ENCODE data around the gene EMC10.

EMC10 gene

GRCh38 chr19:50459067-50459456 is 17.2 kb upstream of the EMC10 start:
- Histone ChIP-seq H3K27ac (replicated peaks) (no peak overlapping the region), H3K27me3 (ENCODE audit: insufficient read depth, poor library complexity, severe bottlenecking) (no peaks in the 10 kb centered on the region), H3K4me3 (replicated peaks; ENCODE audit: insufficient read depth, low read length) (no peak overlapping the region)
- no peak for DNase-seq (ENCODE audit: low read depth in 1 of 2, low spot score in 1 of 2)
- TF ChIP-seq CTCF (IDR thresholded peaks at IDR 0.05; ENCODE audit: insufficient read depth, low read length) (no peak), POLR2AphosphoS5 (IDR thresholded peaks at IDR 0.05; ENCODE audit: low read depth) (no peak), REST (IDR thresholded peaks at IDR 0.05; ENCODE audit: insufficient replicate concordance, low read depth) (no peak), SPI1 (IDR thresholded peaks at IDR 0.05; ENCODE audit: borderline replicate concordance, low read depth) (no peak), GABPA (IDR thresholded peaks at IDR 0.05; ENCODE audit: low read depth) (no peak)

- H3K27me3 ChIP-seq (ENCODE audit: insufficient read depth, poor library complexity, severe bottlenecking): no peaks in the 10 kb centered on the region
- H3K27ac ChIP-seq (replicated peaks): no peak overlapping the region
- no peak for TF ChIP-seq REST (IDR thresholded peaks at IDR 0.05; ENCODE audit: insufficient replicate concordance, low read depth)
- peak; percentile 19; the same call in 1 of the 2 replicates for TF ChIP-seq SPI1 (IDR thresholded peaks at IDR 0.05; ENCODE audit: borderline replicate concordance, low read depth)
- no peak overlapping the region for H3K4me3 ChIP-seq (replicated peaks; ENCODE audit: insufficient read depth, low read length)
- DNase-seq (ENCODE audit: low read depth in 1 of 2, low spot score in 1 of 2): no peak
These were observed 16.7 kb upstream of the EMC10 start for GRCh38 chr19:50459638-50460037.

- no peak for DNase-seq (ENCODE audit: low read depth in 1 of 2, low spot score in 1 of 2)
- no peak overlapping the region for H3K4me3 ChIP-seq (replicated peaks; ENCODE audit: insufficient read depth, low read length)
- no peak overlapping the region for H3K27ac ChIP-seq (replicated peaks)
- H3K27me3 ChIP-seq (ENCODE audit: insufficient read depth, poor library complexity, severe bottlenecking): no peaks in the 10 kb centered on the region
- no peak for TF ChIP-seq CTCF (IDR thresholded peaks at IDR 0.05; ENCODE audit: insufficient read depth, low read length)
- TF ChIP-seq SPI1 (IDR thresholded peaks at IDR 0.05; ENCODE audit: borderline replicate concordance, low read depth): no peak
- TF ChIP-seq POLR2AphosphoS5 (IDR thresholded peaks at IDR 0.05; ENCODE audit: low read depth): no peak
- no peak for TF ChIP-seq GABPA (IDR thresholded peaks at IDR 0.05; ENCODE audit: low read depth)
- TF ChIP-seq REST (IDR thresholded peaks at IDR 0.05; ENCODE audit: insufficient replicate concordance, low read depth): no peak
These were observed 16.0 kb upstream of the EMC10 start for GRCh38 chr19:50460161-50460765.

All from HL-60 (cell line).